ENCODE results near the gene PARD6G.
A peak's percentile ranks its signal among the peaks of the same experiment; 100 is the strongest.

- TF ChIP-seq CHD2 (IDR thresholded peaks at IDR 0.05; ENCODE audit: low read length) (no peak), CTCF (IDR thresholded peaks at IDR 0.05; ENCODE audit: control extremely low read depth in 1 of 3, insufficient read depth in 1 of 3, low read depth in 1 of 3, low read length in 3 of 3) (no peak), ZNF274 (IDR thresholded peaks at IDR 0.05; ENCODE audit: borderline replicate concordance, extremely low read depth, low read length) (no peak), BCL11A (IDR thresholded peaks at IDR 0.05; ENCODE audit: low read depth in 2 of 2, low read length in 2 of 2) (no peak), PHF8 (conservative IDR thresholded peaks at IDR 0.05; ENCODE audit: low read depth, low read length) (no peak), CHD1 (IDR thresholded peaks at IDR 0.05; ENCODE audit: low read depth, low read length) (no peak), FOSL1 (IDR thresholded peaks at IDR 0.05; ENCODE audit: insufficient read depth, low read depth, low read length) (no peak), MAX (IDR thresholded peaks at IDR 0.05) (peak; percentile 19; the same call in 1 of the 2 replicates)
These were observed 7.5 kb downstream of the PARD6G start for GRCh38 chr18:80239830-80240229.

Measured in H1 (cell line).